HL-60 (cell line): ENCODE results near the gene DDX52.

Experiments used
- DNase-seq, 2 experiments: peaks; one replicate each; pipeline ENCODE4 v3.0.0-alpha.2; 2010 to 2020; ENCODE audit warnings: low read depth in 1 of 2, low spot score in 1 of 2
- H3K27ac ChIP-seq: fragments of 250-450 bp; sonication (Bioruptor Pico); replicated peaks from 2 replicates; pipeline ENCODE4 v1.5.1; 2020; ENCODE audit warnings: mild to moderate bottlenecking, moderate library complexity
- H3K27me3 ChIP-seq: fragments of 250-450 bp; sonication (Bioruptor Pico); 2 replicates; pipeline ENCODE4 v1.5.1; 2021; ENCODE audit warnings: mild to moderate bottlenecking, moderate library complexity; ENCODE audit not compliant: insufficient read depth, poor library complexity, severe bottlenecking
- H3K4me3 ChIP-seq: replicated peaks from 2 replicates; pipeline ENCODE4 v1.5.1; 2011; ENCODE audit warnings: mild to moderate bottlenecking, control low read depth, low read length; ENCODE audit not compliant: insufficient read depth
- CTCF ChIP-seq: IDR thresholded peaks from one replicate; pipeline ENCODE4 v1.5.1; 2011; ENCODE audit warnings: low read length, control low read depth, inconsistent platforms; ENCODE audit not compliant: insufficient read depth
- GABPA ChIP-seq: IDR thresholded peaks from 2 replicates; pipeline ENCODE4 v1.6.1; 2012; ENCODE audit warnings: low read depth
- POLR2AphosphoS5 ChIP-seq: IDR thresholded peaks from 2 replicates; pipeline ENCODE4 v1.6.1; 2012; ENCODE audit warnings: low read depth
- REST ChIP-seq: IDR thresholded peaks from 2 replicates; pipeline ENCODE4 v1.6.1; 2012; ENCODE audit warnings: low read depth; ENCODE audit not compliant: insufficient replicate concordance
- SPI1 ChIP-seq: IDR thresholded peaks from 2 replicates; pipeline ENCODE4 v1.6.1; 2012; ENCODE audit warnings: low read depth, mild to moderate bottlenecking, borderline replicate concordance

The DDX52 gene

GRCh38 chr17:37604556-37604955, 38.7 kb downstream of the DDX52 start:
- no peak for DNase-seq
- no peak for TF ChIP-seq POLR2AphosphoS5
- no peak for TF ChIP-seq GABPA
- no peak for TF ChIP-seq REST
- no peak for TF ChIP-seq CTCF
- TF ChIP-seq SPI1, result no peak
- no peak overlapping the region for H3K27ac ChIP-seq
- no peak overlapping the region for H3K4me3 ChIP-seq
- H3K27me3 ChIP-seq, result no peaks in the 10 kb centered on the region

GRCh38 chr17:37598145-37598544, 45.1 kb downstream of the DDX52 start:
- Histone ChIP-seq H3K27me3 (no peaks in the 10 kb centered on the region), H3K27ac (no peak overlapping the region), H3K4me3 (no peak overlapping the region)
- no peak for DNase-seq
- TF ChIP-seq SPI1 (no peak), GABPA (no peak), CTCF (no peak), POLR2AphosphoS5 (no peak), REST (no peak)

- no peaks in the 10 kb centered on the region for H3K27me3 ChIP-seq
- no peak overlapping the region for H3K4me3 ChIP-seq
- TF ChIP-seq GABPA (no peak), CTCF (no peak), POLR2AphosphoS5 (no peak), SPI1 (no peak), REST (no peak)
- no peak for DNase-seq
- no peak overlapping the region for H3K27ac ChIP-seq
These were observed 51.0 kb downstream of the DDX52 start for GRCh38 chr17:37592291-37592690.
